ENCODE results near the gene CTBP2.

CTBP2 gene

DNA sequence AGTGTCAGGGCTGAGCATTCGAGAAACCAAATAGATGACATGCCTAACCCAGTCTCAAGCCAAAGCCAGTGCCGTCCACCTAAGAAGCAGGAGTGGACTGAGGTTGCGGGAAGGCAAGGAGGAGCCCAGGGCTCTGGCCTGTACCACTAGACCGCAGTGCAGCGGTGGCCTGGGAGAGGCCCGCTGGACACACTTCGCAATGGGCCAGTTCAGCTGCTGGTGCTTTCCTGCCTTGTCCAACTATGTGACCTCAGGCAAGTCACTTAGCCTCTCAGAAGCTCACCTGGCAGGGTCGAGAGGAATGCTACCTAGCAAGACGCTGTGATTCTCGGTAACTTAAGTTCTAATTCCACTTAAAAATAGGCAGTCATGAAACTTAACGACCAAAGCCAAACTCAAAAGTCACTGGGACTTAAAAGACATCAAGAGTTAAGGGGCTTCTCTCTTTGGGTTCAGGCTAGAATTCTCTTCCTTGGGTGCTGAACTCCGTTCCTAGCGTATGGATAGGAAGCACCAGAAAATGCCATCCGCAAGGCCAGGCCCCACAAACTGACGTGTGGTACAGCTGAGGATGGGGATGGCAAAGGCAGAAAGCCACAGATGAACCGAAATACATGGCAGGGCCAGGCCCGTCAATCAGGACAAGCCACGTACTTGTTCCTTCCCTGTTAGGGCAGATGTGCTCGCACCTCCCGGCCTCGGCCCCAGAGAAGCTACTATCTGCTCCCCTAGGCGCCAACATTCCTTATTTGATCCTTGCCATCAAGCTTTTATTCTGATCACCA lies 34.2 kb downstream of the CTBP2 start:
- DNase-seq (ENCODE audit: low spot score) = no peak

- DNase-seq (ENCODE audit: low spot score) = no peak
Measured at GRCh38 chr10:125124907-125125306, 35.5 kb downstream of the CTBP2 start.

- DNase-seq (ENCODE audit: low spot score) = no peak
Measured at GRCh38 chr10:125124115-125124487, 36.3 kb downstream of the CTBP2 start.

DNA sequence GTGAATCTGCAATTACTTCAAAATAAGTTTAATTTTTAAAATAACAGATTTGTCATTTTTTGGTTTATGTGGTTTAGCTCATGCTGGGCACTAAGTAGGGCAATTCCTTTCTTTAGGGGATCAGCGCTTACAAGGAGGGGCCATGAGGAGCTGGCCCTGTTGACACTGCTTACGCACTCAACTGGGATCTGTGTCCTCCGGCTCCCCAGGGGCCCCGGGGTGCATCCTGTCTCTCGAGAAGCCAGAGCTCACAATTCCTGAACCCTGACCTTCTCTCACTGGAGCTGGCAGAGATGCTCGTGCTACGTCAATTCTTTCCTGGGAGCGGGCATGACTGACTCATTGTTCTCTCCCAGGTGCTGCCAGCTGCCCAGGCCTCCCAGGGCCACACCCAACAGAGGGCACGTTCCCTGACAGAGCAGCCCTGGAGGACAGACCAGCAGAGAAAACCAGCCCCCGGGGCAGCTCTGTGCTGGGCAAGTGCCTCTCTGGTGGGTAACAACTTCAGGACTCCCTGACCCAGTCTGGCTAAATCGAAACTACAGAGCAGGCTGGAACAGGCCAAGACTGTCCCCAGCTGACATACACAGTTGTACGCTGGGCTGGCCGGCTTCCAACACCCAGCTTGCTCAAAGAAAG lies 36.8 kb downstream of the CTBP2 start:
- no peak for DNase-seq (ENCODE audit: low spot score)

DNA sequence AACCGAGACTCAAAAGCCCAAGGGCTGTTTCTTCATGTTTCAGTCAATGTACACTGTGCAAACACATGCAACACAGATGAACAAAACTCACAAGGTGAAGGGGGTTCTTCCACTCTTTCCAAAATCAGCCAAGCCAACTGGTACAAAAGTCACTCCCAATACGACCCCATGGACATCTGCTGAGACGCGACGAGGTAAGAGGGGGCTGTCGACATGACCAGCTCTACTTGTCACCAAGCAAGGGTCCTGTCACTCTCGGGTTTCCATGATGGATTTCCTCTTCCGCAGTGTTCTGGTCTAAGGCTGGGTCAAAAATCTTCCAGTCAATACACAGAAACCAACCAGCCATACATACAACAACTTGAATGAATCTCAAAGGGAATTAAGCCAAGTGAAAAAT lies 37.8 kb downstream of the CTBP2 start:
- DNase-seq (ENCODE audit: low spot score) = no peak

GRCh38 chr10:125121003-125121402 lies 39.4 kb downstream of the CTBP2 start:
- DNase-seq (ENCODE audit: low spot score) = no peak

- DNase-seq (ENCODE audit: low spot score) = no peak
Measured at GRCh38 chr10:125120053-125120710, 40.2 kb downstream of the CTBP2 start.

DNA sequence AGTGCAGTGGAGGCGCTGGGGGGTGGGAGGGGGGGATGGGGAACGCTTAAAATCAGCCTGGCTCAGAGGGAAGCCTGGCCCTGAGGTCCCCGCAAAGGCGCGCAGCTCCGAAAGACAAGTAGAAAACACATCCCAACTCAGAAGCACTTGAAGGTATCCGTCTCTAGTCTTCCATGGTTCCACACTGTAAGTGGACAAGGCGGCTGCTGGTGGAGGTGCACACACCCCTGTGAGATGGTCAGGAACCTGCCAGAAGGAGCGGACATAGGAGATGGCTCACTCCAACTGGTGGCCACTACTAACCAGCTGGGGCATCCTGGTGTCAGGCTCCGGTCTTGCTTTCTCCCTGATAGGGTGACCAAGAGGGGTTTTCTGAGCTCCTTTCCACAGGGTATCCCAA lies 41.7 kb downstream of the CTBP2 start:
- no peak for DNase-seq (ENCODE audit: low spot score)

DNA sequence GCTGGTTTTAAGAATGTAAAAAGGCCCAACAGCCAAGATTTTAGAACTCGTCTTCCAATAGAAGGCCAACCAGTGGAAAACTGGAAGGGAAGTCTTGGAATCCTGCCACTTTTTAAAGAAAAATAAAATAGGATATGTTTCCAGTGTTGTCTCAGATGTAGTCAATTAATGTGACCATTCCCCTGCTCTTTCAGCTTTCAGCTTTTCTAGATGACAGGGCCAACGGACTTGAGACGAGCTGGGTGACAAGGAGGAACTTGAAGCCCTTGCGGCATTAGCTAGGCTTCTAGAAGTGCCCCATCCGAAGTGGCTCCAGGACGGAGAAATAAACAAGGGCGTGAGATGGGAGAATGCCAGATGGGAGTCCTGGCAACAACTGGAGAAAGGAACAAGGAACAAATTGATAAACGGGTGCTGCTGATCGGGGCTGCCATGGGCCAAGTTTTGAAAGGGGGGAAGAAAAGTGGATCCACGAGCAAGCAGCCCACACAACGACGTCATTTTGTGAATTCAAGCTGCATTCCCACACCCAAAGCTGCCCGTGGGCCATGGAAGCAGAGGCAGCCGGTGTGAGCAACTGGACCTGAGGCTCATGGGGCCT lies 42.3 kb downstream of the CTBP2 start:
- no peak for DNase-seq (ENCODE audit: low spot score)

- no peak for DNase-seq (ENCODE audit: low spot score)
Measured at GRCh38 chr10:125116652-125117310, 43.6 kb downstream of the CTBP2 start.

- DNase-seq (ENCODE audit: low spot score) = no peak
Measured at GRCh38 chr10:125116041-125116649, 44.2 kb downstream of the CTBP2 start.

DNA sequence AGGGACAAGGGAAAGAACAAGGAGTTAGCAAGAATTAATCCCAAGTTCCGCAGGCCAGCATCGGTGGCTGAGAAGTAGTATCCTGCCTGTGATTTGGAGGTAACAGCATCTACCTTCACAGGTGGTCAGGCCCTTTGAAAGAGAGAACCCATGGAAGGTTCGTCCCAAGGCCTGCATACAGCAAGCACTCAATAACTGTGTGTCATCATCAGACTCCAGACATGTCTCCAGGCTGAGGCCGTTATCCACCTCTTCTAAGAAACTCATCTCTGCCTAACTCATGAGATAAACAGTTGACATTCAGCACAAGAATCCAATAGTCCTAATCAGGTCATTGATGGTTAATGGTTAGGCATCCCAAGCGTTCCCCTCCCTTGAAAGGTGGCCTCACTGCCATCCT lies 45.0 kb downstream of the CTBP2 start:
- DNase-seq (ENCODE audit: low spot score) = no peak

GRCh38 chr10:125114761-125115391 lies 45.5 kb downstream of the CTBP2 start:
- no peak for DNase-seq (ENCODE audit: low spot score)

DNA sequence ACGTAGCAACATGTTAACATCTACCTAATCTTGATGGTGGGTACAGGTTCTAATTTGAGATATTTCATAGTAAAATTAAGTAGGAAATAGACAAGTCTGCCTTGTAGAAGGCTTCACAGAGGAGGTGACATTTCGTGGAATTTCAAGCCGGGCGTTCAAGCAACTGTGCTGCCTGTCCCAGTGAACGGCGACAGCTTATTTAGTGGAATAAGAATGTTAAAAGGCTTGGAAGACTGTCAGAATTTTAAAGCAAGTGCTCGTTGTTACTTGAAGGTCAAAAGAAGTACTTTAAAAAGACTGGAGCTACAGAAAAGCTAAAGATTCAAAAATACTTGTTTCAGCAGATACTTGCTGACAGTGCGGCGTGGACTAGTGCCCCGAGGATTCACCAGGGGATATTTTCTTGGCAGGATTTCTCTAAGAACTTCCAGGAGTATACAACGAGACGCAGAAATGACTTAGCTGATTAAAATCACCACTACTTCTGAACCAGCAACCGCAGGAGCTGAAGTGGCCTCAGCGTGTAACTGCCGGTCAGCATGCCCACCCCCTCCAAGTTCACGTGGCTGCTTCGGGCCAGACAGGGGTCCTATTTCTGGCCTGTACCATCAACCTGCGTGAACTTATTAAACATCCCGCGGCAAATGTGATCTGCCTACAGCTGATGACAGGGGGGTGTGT lies 46.5 kb downstream of the CTBP2 start:
- no peak for DNase-seq (ENCODE audit: low spot score)

- DNase-seq (ENCODE audit: low spot score) = no peak
Measured at GRCh38 chr10:125112697-125113494, 47.5 kb downstream of the CTBP2 start.

GRCh38 chr10:125111118-125111727 lies 49.1 kb downstream of the CTBP2 start:
- no peak for DNase-seq (ENCODE audit: low spot score)

DNA sequence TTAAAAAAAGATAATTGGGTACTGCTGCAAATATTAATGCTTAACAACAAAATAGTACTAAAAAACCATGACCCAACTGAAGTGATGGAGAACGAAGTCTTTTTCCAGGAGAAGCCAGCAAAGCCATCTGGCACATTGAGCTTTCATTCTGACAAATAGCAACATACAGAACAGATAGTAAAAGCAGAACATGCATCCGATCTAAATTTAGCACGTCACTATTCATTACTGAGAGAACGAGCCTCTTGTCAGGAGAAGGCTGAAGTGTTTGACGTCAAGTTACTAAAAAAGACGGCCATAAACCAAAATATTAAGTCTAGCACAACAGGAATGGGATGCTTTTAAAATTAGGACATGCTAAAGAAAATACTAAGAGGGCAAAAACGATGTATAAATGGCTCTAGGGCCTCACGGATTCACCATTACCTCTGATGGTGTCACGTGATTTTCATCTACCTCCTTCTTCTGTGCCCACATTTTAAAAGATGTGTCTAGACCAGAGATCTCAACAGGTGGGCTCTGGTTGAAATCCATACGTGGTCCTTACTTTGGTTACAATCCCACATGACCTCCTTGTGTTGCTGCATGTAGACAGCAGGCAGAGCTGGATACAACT lies 52.3 kb downstream of the CTBP2 start:
- no peak for DNase-seq (ENCODE audit: low spot score)

- no peak for DNase-seq (ENCODE audit: low spot score)
Measured at GRCh38 chr10:125107166-125107949, 53.0 kb downstream of the CTBP2 start.

All from RKO (cell line).